ENCODE data around the gene ATP10B.

Gene ATP10B

GRCh38 chr5:160844177-160844576, 7.8 kb downstream of the ATP10B start:
- no peak overlapping the region for H3K4me3 ChIP-seq (replicated peaks; ENCODE audit: low read depth, low read length)
- TF ChIP-seq CTCF (IDR thresholded peaks at IDR 0.05; ENCODE audit: insufficient read depth, low read length, poor library complexity, severe bottlenecking) = no peak
- no peaks in the 10 kb centered on the region for H3K36me3 ChIP-seq (ENCODE audit: control insufficient read depth, insufficient read depth, low read length)
- no peaks in the 10 kb centered on the region for H3K27me3 ChIP-seq (replicated peaks; ENCODE audit: control insufficient read depth, insufficient read depth, low read length)
- no peak for DNase-seq (ENCODE audit: extremely low read depth, insufficient read length)

DNA sequence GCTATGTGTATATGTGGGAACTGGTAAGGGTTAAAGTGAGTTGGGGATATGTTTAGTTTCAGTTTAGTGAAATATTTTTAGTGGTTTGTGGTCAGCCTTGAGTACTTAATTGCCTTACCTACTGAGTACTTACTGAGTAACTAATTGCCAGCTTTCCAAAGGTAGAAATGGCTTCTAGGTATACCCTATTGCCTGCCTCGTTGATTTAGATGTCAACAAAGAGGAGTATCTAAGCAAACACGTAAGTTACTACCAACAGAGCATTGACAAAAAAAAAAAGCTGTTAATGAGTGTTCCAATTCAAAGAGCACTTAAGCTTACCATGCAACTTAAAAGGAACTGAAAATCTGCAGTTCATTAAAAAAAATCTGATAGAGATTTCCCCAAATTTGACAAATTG, 8.8 kb downstream of the ATP10B start:
- H3K27me3 ChIP-seq (replicated peaks; ENCODE audit: control insufficient read depth, insufficient read depth, low read length) = no peaks in the 10 kb centered on the region
- H3K4me3 ChIP-seq (replicated peaks; ENCODE audit: low read depth, low read length) = no peak overlapping the region
- no peaks in the 10 kb centered on the region for H3K36me3 ChIP-seq (ENCODE audit: control insufficient read depth, insufficient read depth, low read length)
- no peak for TF ChIP-seq CTCF (IDR thresholded peaks at IDR 0.05; ENCODE audit: insufficient read depth, low read length, poor library complexity, severe bottlenecking)
- DNase-seq (ENCODE audit: extremely low read depth, insufficient read length) = peak; percentile 52

DNA sequence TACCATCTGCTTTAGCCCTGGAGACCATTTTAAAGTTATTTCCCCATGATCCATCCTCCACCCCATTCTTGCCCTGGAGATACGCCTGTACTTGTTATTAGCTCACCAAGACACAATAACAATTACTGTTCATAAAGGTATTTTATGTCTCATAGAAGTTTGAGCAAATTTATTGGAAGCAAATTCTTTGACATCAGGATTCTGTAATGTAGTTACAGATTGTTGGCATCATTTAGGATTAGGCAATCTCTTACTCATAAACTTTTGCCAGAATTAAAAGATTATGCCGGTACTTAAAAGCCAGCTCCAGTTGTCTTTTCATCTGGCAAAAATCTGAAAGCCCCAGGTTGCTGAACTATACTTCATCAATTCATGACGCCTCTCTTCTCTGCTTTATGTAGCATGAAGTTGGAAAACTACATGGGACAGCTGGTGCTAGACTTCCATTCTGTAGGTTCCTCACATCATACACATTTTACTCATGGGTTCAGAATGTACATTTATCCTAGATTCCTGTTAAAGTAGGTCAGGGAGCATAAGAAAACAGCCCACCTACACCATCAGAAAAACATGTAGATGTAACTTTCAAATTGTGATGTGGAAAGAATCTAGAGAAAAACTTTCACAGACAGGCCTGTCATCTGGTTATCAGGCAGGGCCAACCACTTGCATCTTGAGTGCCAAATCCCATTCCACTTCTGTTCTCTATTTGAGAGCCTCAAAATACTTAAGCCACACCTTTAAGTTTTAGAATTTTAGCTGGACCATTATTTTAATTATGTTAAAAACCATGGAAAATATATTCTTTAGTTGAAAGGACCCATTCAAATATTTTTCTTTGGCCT, 14.0 kb downstream of the ATP10B start:
- Histone ChIP-seq H3K36me3 (ENCODE audit: control insufficient read depth, insufficient read depth, low read length) (no peaks in the 10 kb centered on the region), H3K27me3 (replicated peaks; ENCODE audit: control insufficient read depth, insufficient read depth, low read length) (no peaks in the 10 kb centered on the region), H3K4me3 (replicated peaks; ENCODE audit: low read depth, low read length) (no peak overlapping the region)
- no peak for TF ChIP-seq CTCF (IDR thresholded peaks at IDR 0.05; ENCODE audit: insufficient read depth, low read length, poor library complexity, severe bottlenecking)
- DNase-seq (ENCODE audit: extremely low read depth, insufficient read length) = no peak

DNA sequence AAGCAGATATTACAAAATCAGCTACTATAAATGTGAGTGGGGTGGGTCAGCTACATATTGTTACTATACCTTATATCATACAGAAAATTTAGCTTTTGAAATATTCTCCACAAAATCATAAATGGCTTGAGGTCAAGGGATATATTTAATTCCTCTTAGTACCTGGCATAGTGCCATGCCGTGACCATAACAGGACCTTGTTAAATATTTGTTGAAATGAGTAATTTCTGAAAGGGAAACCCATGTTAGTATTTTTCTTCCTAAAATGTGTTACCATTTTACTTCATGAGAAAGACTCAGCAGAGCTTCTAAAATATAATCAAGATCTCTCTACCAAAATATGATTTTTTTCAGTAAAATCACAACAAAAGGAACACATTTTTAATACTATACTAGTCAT, 14.8 kb downstream of the ATP10B start:
- TF ChIP-seq CTCF (IDR thresholded peaks at IDR 0.05; ENCODE audit: insufficient read depth, low read length, poor library complexity, severe bottlenecking) = no peak
- no peak for DNase-seq (ENCODE audit: extremely low read depth, insufficient read length)
- no peaks in the 10 kb centered on the region for H3K36me3 ChIP-seq (ENCODE audit: control insufficient read depth, insufficient read depth, low read length)
- no peak overlapping the region for H3K4me3 ChIP-seq (replicated peaks; ENCODE audit: low read depth, low read length)
- H3K27me3 ChIP-seq (replicated peaks; ENCODE audit: control insufficient read depth, insufficient read depth, low read length) = no peaks in the 10 kb centered on the region

- no peaks in the 10 kb centered on the region for H3K36me3 ChIP-seq (ENCODE audit: control insufficient read depth, insufficient read depth, low read length)
- TF ChIP-seq CTCF (IDR thresholded peaks at IDR 0.05; ENCODE audit: insufficient read depth, low read length, poor library complexity, severe bottlenecking) = no peak
- H3K27me3 ChIP-seq (replicated peaks; ENCODE audit: control insufficient read depth, insufficient read depth, low read length) = no peaks in the 10 kb centered on the region
- no peak for DNase-seq (ENCODE audit: extremely low read depth, insufficient read length)
- H3K4me3 ChIP-seq (replicated peaks; ENCODE audit: low read depth, low read length) = no peak overlapping the region
Measured at GRCh38 chr5:160835818-160836528, 16.0 kb downstream of the ATP10B start.

Measured in GM06990 (cell line).